Right renal pelvis (tissue), 4 donors: ENCODE results near the gene PDE4C. TPM values are rescaled to one million over a fixed set of nuclear protein-coding genes. Genes with fewer than 3 reads are reported as not detected.

Source experiments
- DNase-seq, 4 donors: peaks; one replicate each; pipeline ENCODE4 v3.0.0-alpha.2; 2013; ENCODE audit warnings: low read depth in 4 of 4, low spot score in 3 of 4, missing footprints in 1 of 4
- polyA plus RNA-seq, 4 donors: library from polyadenylated mRNA; unstranded; fragments of 120-200 nt; gene quantifications; one replicate each; pipeline ENCODE4 v1.2.1, GENCODE V29; 2013; ENCODE audit not compliant: insufficient read length in 4 of 4

Gene PDE4C
- polyA plus RNA-seq, result 1 to 10 TPM in 1 of 4 donors, under 1 TPM in 3; 0.37 to 2.3 (median 0.69) TPM

DNA sequence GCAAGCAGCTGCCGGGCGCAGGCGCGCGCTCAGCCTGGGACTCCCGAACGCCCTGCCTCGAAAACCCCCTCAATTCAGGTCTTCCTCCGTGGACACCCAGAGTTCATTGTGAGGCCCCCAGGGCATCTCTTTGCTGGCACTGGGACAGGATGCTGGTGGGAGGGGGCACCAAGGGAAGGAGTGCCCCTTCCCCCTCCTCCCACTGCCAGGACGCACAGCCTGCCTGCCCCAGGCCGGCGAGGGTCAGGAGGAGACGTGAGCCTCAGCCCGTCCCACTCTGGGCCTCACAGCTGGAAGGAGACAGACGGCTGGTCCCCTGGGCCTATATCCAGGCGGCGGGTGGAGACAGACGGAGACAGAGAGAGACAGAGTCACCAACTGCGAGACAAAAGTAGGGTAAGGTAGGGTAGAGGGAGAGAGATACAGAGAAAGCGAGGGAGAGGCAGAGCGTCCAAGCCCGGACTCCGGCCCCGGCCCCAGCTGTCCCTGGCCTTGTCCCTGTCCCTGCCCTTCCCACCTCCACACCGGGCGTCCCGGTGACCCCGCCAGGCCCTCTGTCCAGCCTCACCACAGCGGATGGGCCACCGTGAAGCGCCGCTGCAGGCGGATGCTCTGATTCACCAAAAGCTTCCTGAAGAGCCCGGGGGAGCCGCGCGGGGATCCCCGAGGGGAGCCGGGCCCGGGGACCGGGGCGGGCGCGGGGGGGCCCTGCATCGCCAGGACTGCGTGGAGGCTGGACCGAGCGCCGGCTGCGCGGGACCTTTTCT lies at the start of gene PDE4C:
Gene PDE4C (minus strand): TSS at position 737 of the 767 bp plus-strand sequence. CDS start 23 bp downstream, at position 714.
- no peak for DNase-seq

- no peak for DNase-seq
Observed at GRCh38 chr19:18274781-18275356, 48.6 kb upstream of the PDE4C start.

DNA sequence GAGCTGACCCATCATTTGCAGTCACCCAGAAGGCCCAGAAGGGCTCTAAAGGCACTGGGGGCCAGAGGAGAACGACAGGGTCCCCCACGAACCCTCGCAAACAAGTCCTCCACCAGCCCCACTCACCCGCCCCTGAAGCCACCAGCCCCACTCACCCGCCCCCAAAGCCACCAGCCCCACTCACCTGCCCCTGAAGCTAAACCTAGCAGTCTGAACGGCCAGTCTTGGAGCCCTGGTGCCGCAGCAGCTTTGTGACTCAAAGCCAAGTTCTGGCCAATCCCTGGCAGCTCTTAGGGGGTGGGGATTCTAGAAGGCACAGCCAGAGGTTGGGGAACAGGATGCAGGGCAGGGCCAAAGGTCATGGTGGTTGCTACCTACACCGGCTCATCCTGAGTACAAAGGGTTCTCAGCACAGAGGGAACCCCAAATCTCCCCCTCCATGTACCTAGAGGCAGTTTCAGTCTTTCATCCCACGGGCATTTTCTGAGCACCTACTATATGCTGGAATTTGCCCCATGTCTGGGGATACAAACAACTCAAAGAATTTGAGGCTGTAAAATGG lies 48.1 kb upstream of the PDE4C start, which contains the start of gene IQCN:
Gene IQCN (minus strand): TSS at position 234 of the 562 bp plus-strand sequence. CDS start 4,974 bp downstream, outside the sequence.
- no peak for DNase-seq

GRCh38 chr19:18273561-18274218 lies 47.5 kb upstream of the PDE4C start:
- no peak for DNase-seq

DNA sequence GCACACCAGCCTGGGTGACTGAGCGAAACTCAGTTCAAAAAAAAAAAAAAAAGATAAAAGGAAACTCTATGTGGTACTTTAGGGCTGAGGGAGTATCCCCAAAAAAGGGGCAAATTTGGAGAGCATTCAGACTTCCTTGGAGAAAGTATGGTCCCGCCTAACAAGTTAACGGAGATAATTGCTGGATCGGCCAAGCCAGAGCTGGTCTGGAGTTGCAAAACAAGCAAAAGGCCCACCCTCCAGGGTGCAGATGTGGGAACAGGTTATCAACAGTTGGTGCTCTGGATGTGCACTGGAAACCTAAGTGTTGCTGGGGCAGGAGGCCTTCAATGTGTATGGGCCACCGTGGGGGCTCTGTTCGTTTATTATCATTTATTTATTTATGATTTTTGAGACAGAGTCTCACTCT lies 45.2 kb upstream of the PDE4C start:
- DNase-seq, result no peak

DNA sequence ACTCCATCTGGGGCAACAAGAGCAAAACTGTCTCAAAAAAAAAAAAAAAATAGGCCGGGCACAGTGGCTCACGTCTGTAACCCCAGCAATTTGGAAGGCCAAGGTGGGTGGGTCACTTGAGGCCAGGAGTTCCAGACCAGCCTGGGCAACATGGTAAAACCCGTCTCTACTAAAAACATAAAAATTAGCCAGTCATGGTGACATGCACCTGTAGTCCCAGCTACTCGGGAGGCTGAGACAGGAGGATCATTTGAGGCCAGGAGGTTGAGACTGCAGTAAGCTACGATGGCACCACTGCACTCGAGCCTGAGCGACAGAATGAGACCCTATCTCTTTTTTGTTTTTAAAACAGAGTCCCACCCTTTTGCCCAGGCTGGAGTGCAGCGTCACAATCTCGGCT lies 44.1 kb upstream of the PDE4C start:
- no peak for DNase-seq

DNA sequence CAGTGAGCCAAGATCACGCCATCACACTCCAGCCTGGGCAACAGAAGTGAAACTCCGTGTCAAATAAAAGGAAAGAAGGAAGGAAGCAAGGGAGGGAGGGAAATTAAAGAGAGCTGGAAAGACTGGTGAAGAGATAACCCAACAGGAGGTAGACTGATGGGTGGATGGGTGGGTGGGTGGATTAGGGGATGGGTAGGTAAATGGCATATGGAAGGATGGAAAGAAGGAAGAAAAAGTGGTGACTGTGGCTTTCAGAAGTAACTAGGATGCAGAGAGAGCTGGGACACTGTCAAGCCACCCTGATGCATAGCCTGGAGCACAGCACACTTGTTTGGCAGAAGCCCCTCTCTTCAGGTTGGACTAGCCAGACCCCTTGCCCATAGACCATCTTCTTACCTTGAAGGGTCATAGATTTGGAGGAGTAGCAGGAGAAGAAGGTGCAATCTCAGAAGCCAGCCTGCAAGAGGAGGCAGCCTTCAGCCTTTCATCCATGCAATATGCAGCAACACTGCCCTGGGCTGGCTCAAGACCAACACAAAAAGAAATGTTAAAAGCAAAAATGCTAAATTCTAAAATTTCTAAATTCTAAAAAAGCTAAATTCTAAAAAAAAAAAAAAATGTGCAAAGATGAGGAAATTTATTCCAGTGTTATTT lies 43.0 kb upstream of the PDE4C start:
- no peak for DNase-seq

DNA sequence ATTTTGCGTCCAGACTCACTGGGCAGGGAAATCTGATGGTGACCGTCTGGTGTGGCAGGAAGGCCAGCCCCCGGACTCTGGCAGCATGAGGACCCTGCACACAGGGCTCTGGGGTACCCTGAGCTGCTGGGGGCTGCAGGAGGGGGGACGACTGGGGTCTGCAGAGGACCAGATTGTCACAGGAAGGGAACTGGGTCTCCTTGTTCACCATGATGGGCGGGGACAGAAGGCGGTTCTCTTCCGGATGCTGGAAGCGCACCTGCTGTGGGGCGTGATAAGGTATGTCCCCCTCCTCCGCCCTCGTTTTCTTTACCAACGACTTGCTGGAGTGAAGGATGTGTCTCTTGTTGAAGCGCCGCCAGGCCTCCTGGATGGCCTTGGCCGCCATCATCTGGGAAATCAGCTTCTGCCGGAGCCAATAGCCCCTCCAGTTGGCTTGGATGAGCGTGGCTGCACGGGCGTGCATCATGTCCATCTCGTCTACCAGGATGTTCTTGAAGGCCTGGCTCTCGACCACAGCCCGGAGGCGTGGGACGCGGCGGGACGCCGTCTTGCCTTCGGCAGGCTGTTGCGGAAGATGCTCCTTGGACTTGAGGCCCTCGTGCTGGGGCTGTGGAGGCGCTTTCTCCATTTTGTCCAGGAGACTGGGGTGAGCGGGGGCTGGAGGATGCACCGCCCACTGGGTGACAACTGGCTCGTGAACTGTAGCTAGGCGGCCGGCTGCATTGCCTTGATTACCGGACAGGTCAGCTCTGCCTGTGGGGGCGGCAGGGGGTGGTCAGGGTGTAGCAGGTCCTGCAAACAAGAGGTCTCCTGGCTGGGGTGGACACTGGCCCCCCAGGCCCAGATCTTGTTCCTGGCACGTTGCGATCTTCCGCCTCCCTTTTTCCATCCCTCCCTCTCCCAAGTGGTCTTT lies 40.8 kb upstream of the PDE4C start:
- no peak for DNase-seq

DNA sequence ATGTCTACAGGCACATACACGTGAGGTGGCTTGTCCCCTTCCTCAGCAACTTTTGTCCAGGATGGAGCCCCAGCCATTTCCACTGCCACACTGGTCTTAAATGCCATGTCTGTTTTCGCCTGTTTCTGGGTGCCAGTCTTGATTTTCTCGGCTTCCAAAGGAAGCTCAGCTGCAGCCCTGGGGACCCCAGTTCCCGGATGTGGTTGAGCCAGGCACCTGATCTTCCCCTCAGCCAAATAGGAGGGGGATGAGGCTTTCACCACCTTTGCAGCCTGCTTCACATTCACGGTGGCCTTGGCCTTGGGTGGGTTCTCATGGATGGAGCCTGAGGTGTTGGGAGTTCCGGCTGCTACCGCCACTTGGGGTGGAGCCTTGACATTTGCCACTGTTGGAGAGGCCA lies 39.3 kb upstream of the PDE4C start:
- no peak for DNase-seq

DNA sequence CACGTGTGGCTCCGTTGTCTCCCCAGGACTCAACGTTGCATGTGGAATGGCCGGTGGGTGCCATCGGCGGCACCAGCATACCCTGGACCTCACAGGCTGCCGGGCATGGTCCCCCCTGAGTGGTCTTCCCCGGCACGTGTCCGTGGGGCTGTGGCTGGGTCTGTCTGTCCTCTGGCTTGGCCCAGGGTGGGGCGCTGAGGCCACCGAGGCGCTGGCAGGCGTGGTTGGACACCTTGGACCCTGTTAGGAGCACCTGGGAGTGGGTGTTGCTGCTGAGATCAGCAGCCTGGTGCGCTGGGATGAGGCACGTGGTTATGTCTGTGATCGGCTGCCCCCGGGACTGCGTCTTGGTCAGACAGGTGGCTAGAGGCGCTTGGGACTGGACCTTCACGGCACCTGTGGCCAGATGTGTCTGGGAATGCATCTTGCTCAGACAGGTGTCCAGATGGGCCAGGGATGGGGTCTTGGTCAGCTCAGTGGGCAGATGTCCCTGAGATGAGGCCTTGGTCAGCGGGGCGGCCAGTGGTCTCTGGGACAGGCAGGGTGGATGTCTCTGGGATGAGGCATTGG lies 38.8 kb upstream of the PDE4C start:
- no peak for DNase-seq

- no peak for DNase-seq
Observed at GRCh38 chr19:18264137-18264854, 38.1 kb upstream of the PDE4C start.

DNA sequence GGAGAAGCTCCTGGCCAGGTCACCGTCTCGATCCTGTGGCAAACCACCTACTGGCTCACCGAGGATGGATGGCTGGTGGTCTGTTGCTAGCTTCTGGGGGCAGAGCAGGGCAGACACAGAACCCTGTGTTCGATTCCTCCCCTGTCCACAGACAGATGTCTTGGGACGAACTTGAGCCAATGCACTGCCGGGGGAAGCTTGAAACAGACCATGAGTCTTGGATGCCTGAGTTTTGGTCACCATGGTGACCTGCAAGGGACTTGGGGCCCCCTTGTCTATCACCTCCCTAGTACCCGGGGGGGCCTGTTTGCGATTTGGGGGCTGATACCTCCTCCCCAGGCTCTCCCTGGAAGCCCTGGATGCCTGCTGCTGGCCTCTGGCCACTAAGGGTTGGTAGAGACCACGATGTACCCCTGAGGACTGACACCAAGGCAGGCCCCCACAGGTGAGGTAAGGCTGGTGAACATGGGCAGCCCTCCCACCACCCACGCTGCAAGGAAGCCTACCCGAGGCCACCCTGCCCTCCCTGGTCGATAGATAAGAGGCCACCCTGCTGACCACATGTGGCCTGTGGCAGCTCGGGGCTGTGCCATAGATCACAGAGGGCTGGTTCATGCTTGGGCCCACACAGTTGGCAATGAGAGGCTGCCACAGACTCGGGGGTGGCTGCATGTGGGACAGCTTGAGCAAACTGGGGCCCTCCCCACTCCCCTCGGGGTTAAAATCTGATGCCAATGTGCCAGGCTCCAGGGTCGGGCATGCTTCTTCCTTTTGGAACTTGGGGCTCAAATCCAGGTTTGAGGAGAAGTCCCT lies 37.3 kb upstream of the PDE4C start:
- no peak for DNase-seq

- DNase-seq, result no peak
Observed at GRCh38 chr19:18262917-18263316, 36.7 kb upstream of the PDE4C start.

DNA sequence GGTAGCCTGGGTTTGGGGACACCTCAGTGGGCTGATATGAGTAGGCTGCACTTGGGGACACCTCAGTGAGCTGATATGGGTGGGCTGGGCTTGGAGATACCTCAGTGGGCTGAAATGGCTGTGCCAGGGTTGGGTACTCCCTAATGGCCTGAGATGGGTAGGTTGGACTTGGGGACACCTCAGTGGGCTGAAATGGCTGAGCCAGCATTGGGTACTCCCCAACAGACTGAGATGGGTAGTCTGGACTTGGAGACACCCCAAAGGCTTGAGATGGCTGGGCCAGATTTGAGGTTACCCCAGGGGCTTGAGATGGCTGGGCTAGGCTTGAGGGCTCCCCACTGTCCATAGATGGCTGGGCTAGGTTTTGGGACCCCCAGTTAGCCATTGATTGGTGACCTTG lies 35.9 kb upstream of the PDE4C start:
- no peak for DNase-seq

DNA sequence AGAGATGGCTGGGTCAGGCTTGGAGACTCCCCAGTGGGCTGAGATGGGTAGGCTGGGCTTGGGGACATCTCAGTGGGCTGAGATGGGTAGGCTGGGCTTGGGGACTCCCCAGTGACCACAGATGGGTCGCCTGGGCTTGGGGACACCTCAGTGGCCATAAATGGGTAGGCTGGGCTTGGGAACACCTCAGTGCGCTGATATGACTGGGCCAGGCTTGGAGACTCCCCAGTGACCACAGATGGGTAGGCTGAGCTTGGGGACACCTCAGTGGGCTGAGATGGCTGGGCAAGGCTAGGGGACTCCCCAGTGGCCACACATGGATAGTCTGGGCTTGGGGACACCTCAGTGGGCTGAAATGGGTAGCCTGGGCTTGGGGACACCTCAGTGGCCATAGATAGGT lies 35.2 kb upstream of the PDE4C start:
- DNase-seq, result no peak

GRCh38 chr19:18259893-18260292 lies 33.7 kb upstream of the PDE4C start:
- no peak for DNase-seq

GRCh38 chr19:18257503-18258470 lies 31.5 kb upstream of the PDE4C start:
- no peak for DNase-seq
